ENCODE measurements around the gene CGB7.
"Not testable (repeated sequence)": the region's sequence is repeated elsewhere in the genome, so short reads cannot be mapped to it uniquely, and the experiment has no call there.

CGB7 gene

GRCh38 chr19:49036815-49037214 is 20.7 kb downstream of the CGB7 start, which contains the start of gene CGB1:
CGB1 (minus strand) TSS chr19:49036895; CDS start chr19:49036711, 184 bp downstream.
- not testable (repeated sequence) for H3K4me3 Mint-ChIP-seq; H3K27me3 Mint-ChIP-seq; H3K36me3 Mint-ChIP-seq (ENCODE audit: low read depth); H3K4me1 Mint-ChIP-seq (ENCODE audit: low read depth); H3K9me3 Mint-ChIP-seq; H3K27ac Mint-ChIP-seq

GRCh38 chr19:49031642-49032301 is 25.8 kb downstream of the CGB7 start, which contains the start of gene CGB2:
CGB2 (plus strand) TSS chr19:49031890; CDS start chr19:49032096, 206 bp downstream.
- not testable (repeated sequence) for H3K4me1 Mint-ChIP-seq (ENCODE audit: low read depth); H3K27me3 Mint-ChIP-seq; H3K4me3 Mint-ChIP-seq; H3K9me3 Mint-ChIP-seq; H3K36me3 Mint-ChIP-seq (ENCODE audit: low read depth)
- peak within 1 kb of the TSS; percentile 5 for H3K27ac Mint-ChIP-seq

GRCh38 chr19:49030323-49030722 is 27.2 kb downstream of the CGB7 start:
- not testable (repeated sequence) for H3K27ac Mint-ChIP-seq; H3K4me3 Mint-ChIP-seq; H3K27me3 Mint-ChIP-seq; H3K36me3 Mint-ChIP-seq (ENCODE audit: low read depth); H3K9me3 Mint-ChIP-seq; H3K4me1 Mint-ChIP-seq (ENCODE audit: low read depth)

- not testable (repeated sequence) for H3K36me3 Mint-ChIP-seq (ENCODE audit: low read depth); H3K9me3 Mint-ChIP-seq; H3K4me1 Mint-ChIP-seq (ENCODE audit: low read depth); H3K4me3 Mint-ChIP-seq; H3K27ac Mint-ChIP-seq; H3K27me3 Mint-ChIP-seq
These were observed 27.8 kb downstream of the CGB7 start for GRCh38 chr19:49029749-49030148.

GRCh38 chr19:49028686-49029085 is 28.9 kb downstream of the CGB7 start:
- not testable (repeated sequence) for H3K4me1 Mint-ChIP-seq (ENCODE audit: low read depth); H3K27ac Mint-ChIP-seq; H3K36me3 Mint-ChIP-seq (ENCODE audit: low read depth); H3K4me3 Mint-ChIP-seq; H3K27me3 Mint-ChIP-seq; H3K9me3 Mint-ChIP-seq

GRCh38 chr19:49025599-49025998 is 31.9 kb downstream of the CGB7 start:
- not testable (repeated sequence) for H3K27me3 Mint-ChIP-seq; H3K36me3 Mint-ChIP-seq (ENCODE audit: low read depth); H3K27ac Mint-ChIP-seq; H3K9me3 Mint-ChIP-seq; H3K4me3 Mint-ChIP-seq
- H3K4me1 Mint-ChIP-seq (ENCODE audit: low read depth), result peaks cover 19% of the 10 kb centered on the region

- H3K9me3 Mint-ChIP-seq; H3K36me3 Mint-ChIP-seq (ENCODE audit: low read depth); H3K4me3 Mint-ChIP-seq; H3K27me3 Mint-ChIP-seq; H3K27ac Mint-ChIP-seq: not testable (repeated sequence)
- H3K4me1 Mint-ChIP-seq (ENCODE audit: low read depth), result peaks cover 24% of the 10 kb centered on the region
These were observed 32.5 kb downstream of the CGB7 start for GRCh38 chr19:49025088-49025487.

- H3K4me1 Mint-ChIP-seq (ENCODE audit: low read depth), result peaks cover 32% of the 10 kb centered on the region
- H3K9me3 Mint-ChIP-seq; H3K36me3 Mint-ChIP-seq (ENCODE audit: low read depth); H3K27me3 Mint-ChIP-seq; H3K4me3 Mint-ChIP-seq; H3K27ac Mint-ChIP-seq: not testable (repeated sequence)
These were observed 33.3 kb downstream of the CGB7 start, which contains the start of gene CGB3 for GRCh38 chr19:49024233-49024632. CGB3 (minus strand) TSS chr19:49024333; CDS start chr19:49023971, 362 bp downstream.

GRCh38 chr19:49022116-49022515 is 35.4 kb downstream of the CGB7 start:
- Mint-ChIP-seq H3K4me1 (ENCODE audit: low read depth) (peaks cover 47% of the 10 kb centered on the region), H3K27ac (no peak overlapping the region), H3K9me3 (no peaks in the 10 kb centered on the region), H3K36me3 (ENCODE audit: low read depth) (no peaks in the 10 kb centered on the region), H3K4me3 (no peak overlapping the region), H3K27me3 (peaks cover 13% of the 10 kb centered on the region)

- H3K36me3 Mint-ChIP-seq (ENCODE audit: low read depth), result no peaks in the 10 kb centered on the region
- no peak overlapping the region for H3K4me3 Mint-ChIP-seq
- no peak overlapping the region for H3K27ac Mint-ChIP-seq
- peaks cover 13% of the 10 kb centered on the region for H3K27me3 Mint-ChIP-seq
- H3K9me3 Mint-ChIP-seq, result no peaks in the 10 kb centered on the region
- peaks cover 47% of the 10 kb centered on the region for H3K4me1 Mint-ChIP-seq (ENCODE audit: low read depth)
These were observed 36.3 kb downstream of the CGB7 start for GRCh38 chr19:49020931-49021895.

- H3K9me3 Mint-ChIP-seq, result no peaks in the 10 kb centered on the region
- no peaks in the 10 kb centered on the region for H3K36me3 Mint-ChIP-seq (ENCODE audit: low read depth)
- peaks cover 47% of the 10 kb centered on the region for H3K4me1 Mint-ChIP-seq (ENCODE audit: low read depth)
- H3K4me3 Mint-ChIP-seq, result no peak overlapping the region
- H3K27ac Mint-ChIP-seq, result no peak overlapping the region
- peaks cover 13% of the 10 kb centered on the region for H3K27me3 Mint-ChIP-seq
These were observed 37.2 kb downstream of the CGB7 start for GRCh38 chr19:49020342-49020741.

- peak overlapping the region; percentile 66 for H3K27ac Mint-ChIP-seq
- peaks cover 13% of the 10 kb centered on the region for H3K27me3 Mint-ChIP-seq
- no peaks in the 10 kb centered on the region for H3K36me3 Mint-ChIP-seq (ENCODE audit: low read depth)
- H3K4me1 Mint-ChIP-seq (ENCODE audit: low read depth), result peaks cover 47% of the 10 kb centered on the region
- no peaks in the 10 kb centered on the region for H3K9me3 Mint-ChIP-seq
- H3K4me3 Mint-ChIP-seq, result peak overlapping the region; percentile 66
These were observed 38.2 kb downstream of the CGB7 start for GRCh38 chr19:49019242-49019932.

GRCh38 chr19:49018388-49019241 is 38.9 kb downstream of the CGB7 start:
- H3K27ac Mint-ChIP-seq; H3K9me3 Mint-ChIP-seq; H3K36me3 Mint-ChIP-seq (ENCODE audit: low read depth): not testable (repeated sequence)
- H3K4me1 Mint-ChIP-seq (ENCODE audit: low read depth), result peaks cover 47% of the 10 kb centered on the region
- peaks cover 13% of the 10 kb centered on the region for H3K27me3 Mint-ChIP-seq
- H3K4me3 Mint-ChIP-seq, result peak overlapping the region; percentile 66

- H3K4me3 Mint-ChIP-seq, result peak overlapping the region; percentile 66
- peaks cover 10% of the 10 kb centered on the region for H3K36me3 Mint-ChIP-seq (ENCODE audit: low read depth)
- no peak overlapping the region for H3K27ac Mint-ChIP-seq
- H3K27me3 Mint-ChIP-seq, result peaks cover 13% of the 10 kb centered on the region
- H3K9me3 Mint-ChIP-seq, result no peaks in the 10 kb centered on the region
- peaks cover 47% of the 10 kb centered on the region for H3K4me1 Mint-ChIP-seq (ENCODE audit: low read depth)
These were observed 39.7 kb downstream of the CGB7 start for GRCh38 chr19:49017666-49018351.

Data from stimulated activated naive CD8-positive, alpha-beta T cell treated with anti-CD3 and anti-CD28 coated beads, Interleukin-15, Interleukin-2, amounts not matched to agents 100 ng/mL and 50 ng/mL, for 24 hours (primary cell).